Measurements from ENCODE around the gene BTBD6. TPM values are rescaled to one million over a fixed set of nuclear protein-coding genes. Genes with fewer than 3 reads are reported as not detected.

BTBD6 gene
- total and polyA plus RNA-seq, 2 of the 8 experiments (the other 6 are each of a cell fraction or from before 2014, with no cell fraction given): 10.1 to 10.2 TPM

DNA sequence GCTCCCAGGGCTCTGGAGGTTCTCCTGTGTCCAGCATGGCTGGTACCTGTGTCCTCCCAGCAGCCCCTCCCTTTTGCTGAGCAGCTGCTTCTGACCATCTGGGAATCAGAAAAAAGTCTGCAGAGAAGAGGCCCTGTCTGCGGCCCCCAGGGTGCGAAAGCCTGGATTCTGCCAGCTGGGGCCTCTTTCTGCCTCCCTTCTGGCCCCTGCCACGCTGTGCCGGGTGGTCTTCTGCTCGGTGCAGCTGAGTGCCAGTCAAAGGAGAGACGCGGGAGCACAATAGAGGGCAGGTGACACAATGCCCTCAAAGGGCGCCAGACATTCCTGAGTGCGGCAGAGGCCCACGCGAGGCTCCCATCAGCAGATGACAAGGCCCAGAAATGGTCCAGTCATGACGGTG lies 12.6 kb downstream of the BTBD6 start:
- no peak overlapping the region for H3K4me2 ChIP-seq (ENCODE audit: insufficient read depth in 1 of 2, low read depth in 2 of 2, low read length in 2 of 2)
- no peak overlapping the region for H3K18ac ChIP-seq (ENCODE audit: extremely low read depth, low read length)
- H2BK12ac ChIP-seq (ENCODE audit: low read depth, low read length): no peak overlapping the region
- no peaks in the 10 kb centered on the region for H3K36me3 ChIP-seq (ENCODE audit: control insufficient read depth in 2 of 4, insufficient read depth in 4 of 4, low read length in 3 of 4)
- no peak overlapping the region for H3K9ac ChIP-seq (replicated peaks in 1 of 4; ENCODE audit: extremely low read depth in 1 of 4, low read depth in 3 of 4, low read length in 3 of 4)
- H2AK5ac ChIP-seq (ENCODE audit: low read depth, low read length): no peak overlapping the region
- 90% methylated on average over 12 of the region's 12 CpGs; no CpG with 5 or more reads in 1 of the 2 experiments for WGBS, 2 experiments (ENCODE audit: extremely low coverage in 1 of 2, insufficient coverage in 1 of 2, insufficient read length in 1 of 2, insufficient replicate concordance in 2 of 2, low coverage in 1 of 2, low lambda C conversion rate in 2 of 2, missing lambda C conversion rate in 1 of 2)
- FAIRE-seq: no peak
- H3K4ac ChIP-seq (replicated peaks; ENCODE audit: insufficient read length, low read depth, low read length): no peak overlapping the region
- H4K91ac ChIP-seq (replicated peaks; ENCODE audit: insufficient read length, low read length): no peak overlapping the region
- H3K23me2 ChIP-seq (ENCODE audit: low read depth, low read length): no peaks in the 10 kb centered on the region
- no peaks in the 10 kb centered on the region for H3K9me3 ChIP-seq (ENCODE audit: insufficient read depth in 2 of 2, low read depth in 1 of 2, low read length in 1 of 2)
- H2BK120ac ChIP-seq (replicated peaks; ENCODE audit: low read depth, low read length): no peak overlapping the region
- no peaks in the 10 kb centered on the region for H3K79me2 ChIP-seq (ENCODE audit: control insufficient read depth in 1 of 2, insufficient read depth in 2 of 2, low read length in 2 of 2)
- H3K27ac ChIP-seq (ENCODE audit: low read depth, low read length): no peak overlapping the region
- CTCF ChIA-PET (ENCODE audit: partially characterized antibody): interaction anchor here (0.7 to 1.6 kb wide), 10 partner anchors 10 to 39 kb away, joined by 3 to 6 read pairs (median 4); partner anchors contain the start of gene BTBD6
- H3K23ac ChIP-seq (ENCODE audit: insufficient read length): no peak overlapping the region
- H3K27me3 ChIP-seq (replicated peaks in 1 of 4; ENCODE audit: control insufficient read depth in 3 of 4, extremely low read depth in 1 of 4, insufficient read depth in 3 of 4, low read length in 3 of 4): no peaks in the 10 kb centered on the region
- peaks cover 3% of the 10 kb centered on the region for H3K79me1 ChIP-seq (ENCODE audit: low read depth, low read length)
- no peak overlapping the region for H4K5ac ChIP-seq (ENCODE audit: insufficient read length, low read depth, low read length)
- no peak for DNase-seq (ENCODE audit: low read depth in 1 of 2, low spot score in 2 of 2)
- POLR2A ChIA-PET (ENCODE audit: partially characterized antibody): no interaction called here
- no peak overlapping the region for H3K56ac ChIP-seq (replicated peaks; ENCODE audit: insufficient read length, low read depth, low read length)
- H2BK5ac ChIP-seq (ENCODE audit: low read depth, low read length): no peak overlapping the region
- peaks cover 2 to 6% of the 10 kb centered on the region in 2 experiments for H4K20me1 ChIP-seq (replicated peaks in 1 of 2; ENCODE audit: control insufficient read depth in 1 of 2, insufficient read depth in 2 of 2, low read length in 2 of 2)
- H2AFZ ChIP-seq (ENCODE audit: low read length): no peak overlapping the region
- H3K14ac ChIP-seq (ENCODE audit: insufficient read length): no peak overlapping the region
- H4K8ac ChIP-seq (ENCODE audit: extremely low read depth, insufficient read depth, low read length): no peak overlapping the region
- H3K4me3 ChIP-seq (ENCODE audit: extremely low read depth in 1 of 4, insufficient read depth in 2 of 4, low read depth in 3 of 4, low read length in 4 of 4): no peak overlapping the region
- H3K4me1 ChIP-seq (replicated peaks in 1 of 4; ENCODE audit: control insufficient read depth in 3 of 4, insufficient read depth in 4 of 4, low read length in 3 of 4): no peaks in the 10 kb centered on the region; a peak in 1 of 7 replicates
- H2BK15ac ChIP-seq (ENCODE audit: low read length): no peak overlapping the region
- H2BK20ac ChIP-seq (ENCODE audit: low read length): no peak overlapping the region
- TF ChIP-seq SAP30 (IDR thresholded peaks at IDR 0.05; ENCODE audit: insufficient read depth, insufficient replicate concordance, low read length) (no peak), MAX (IDR thresholded peaks at IDR 0.05) (no peak), POU5F1 (IDR thresholded peaks at IDR 0.05; ENCODE audit: low read depth, low read length) (no peak), ATF2 (IDR thresholded peaks at IDR 0.05; ENCODE audit: low read length) (no peak), JUND (IDR thresholded peaks at IDR 0.05; ENCODE audit: low read length) (no peak), NRF1 (IDR thresholded peaks at IDR 0.05; ENCODE audit: low read depth, low read length) (no peak), CTBP2 (IDR thresholded peaks at IDR 0.05; ENCODE audit: borderline replicate concordance, insufficient read depth, insufficient read length, low read length) (no peak), PHF8 (conservative IDR thresholded peaks at IDR 0.05; ENCODE audit: low read depth, low read length) (no peak), SIN3A (conservative IDR thresholded peaks at IDR 0.05 in 1 of 2, IDR thresholded peaks at IDR 0.05 in 1 of 2; ENCODE audit: low read depth in 1 of 2, low read length in 2 of 2) (no peak), CHD1 (IDR thresholded peaks at IDR 0.05; ENCODE audit: low read depth, low read length) (no peak), GABPA (IDR thresholded peaks at IDR 0.05; ENCODE audit: borderline replicate concordance, insufficient read depth, low read length) (no peak)

Measured in H1 (cell line).